ENCODE results near the gene ARHGAP24.

DNA sequence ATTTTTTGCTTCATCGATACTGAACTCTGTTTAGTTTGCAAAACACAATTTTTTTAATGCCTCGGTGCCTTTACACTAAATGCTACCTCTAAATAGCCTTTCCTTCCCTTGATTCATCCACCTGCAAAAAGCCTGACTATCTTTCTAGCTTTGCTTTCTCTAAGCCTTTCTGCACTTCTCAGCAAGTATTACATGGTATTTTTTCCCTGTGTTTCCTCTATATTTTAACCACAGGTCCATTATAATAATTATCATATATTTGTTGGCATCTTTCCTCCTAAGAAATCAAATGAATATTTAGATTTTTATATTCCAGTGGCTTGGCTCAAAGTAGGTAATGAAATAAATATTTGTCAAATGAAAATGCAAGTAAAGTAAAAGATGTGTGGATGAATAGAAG is 196.2 kb downstream of the ARHGAP24 start:
- no peak for TF ChIP-seq POLR2A (IDR thresholded peaks at IDR 0.05; ENCODE audit: low read depth, low read length)
- TF ChIP-seq, protein P1, sequence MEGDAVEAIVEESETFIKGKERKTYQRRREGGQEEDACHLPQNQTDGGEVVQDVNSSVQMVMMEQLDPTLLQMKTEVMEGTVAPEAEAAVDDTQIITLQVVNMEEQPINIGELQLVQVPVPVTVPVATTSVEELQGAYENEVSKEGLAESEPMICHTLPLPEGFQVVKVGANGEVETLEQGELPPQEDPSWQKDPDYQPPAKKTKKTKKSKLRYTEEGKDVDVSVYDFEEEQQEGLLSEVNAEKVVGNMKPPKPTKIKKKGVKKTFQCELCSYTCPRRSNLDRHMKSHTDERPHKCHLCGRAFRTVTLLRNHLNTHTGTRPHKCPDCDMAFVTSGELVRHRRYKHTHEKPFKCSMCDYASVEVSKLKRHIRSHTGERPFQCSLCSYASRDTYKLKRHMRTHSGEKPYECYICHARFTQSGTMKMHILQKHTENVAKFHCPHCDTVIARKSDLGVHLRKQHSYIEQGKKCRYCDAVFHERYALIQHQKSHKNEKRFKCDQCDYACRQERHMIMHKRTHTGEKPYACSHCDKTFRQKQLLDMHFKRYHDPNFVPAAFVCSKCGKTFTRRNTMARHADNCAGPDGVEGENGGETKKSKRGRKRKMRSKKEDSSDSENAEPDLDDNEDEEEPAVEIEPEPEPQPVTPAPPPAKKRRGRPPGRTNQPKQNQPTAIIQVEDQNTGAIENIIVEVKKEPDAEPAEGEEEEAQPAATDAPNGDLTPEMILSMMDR (IDR thresholded peaks at IDR 0.05; ENCODE audit: extremely low read depth in 1 of 2, insufficient read depth in 1 of 2, low read depth in 1 of 2, low read length in 2 of 2) = no peak
- TF ChIP-seq MYC (IDR thresholded peaks at IDR 0.05; ENCODE audit: low read depth, low read length) = no peak
- no peak for TF ChIP-seq POLR2AphosphoS5 (IDR thresholded peaks at IDR 0.05; ENCODE audit: insufficient read depth, low read depth, low read length)
- TF ChIP-seq EZH2 (IDR thresholded peaks at IDR 0.05; ENCODE audit: borderline replicate concordance, low read depth, low read length, severe bottlenecking) = no peak

Data from endothelial cell of umbilical vein (primary cell).